GM21825 (cell line): ENCODE results near the gene SLC7A8.
"Not testable (repeated sequence)": the region's sequence is repeated elsewhere in the genome, so short reads cannot be mapped to it uniquely, and the experiment has no call there.

Experiments used
- ATAC-seq: cut with Tn5 transposase; IDR thresholded peaks from one replicate; pipeline ENCODE4 v1.9.1; 2021; ENCODE audit warnings: mild to moderate bottlenecking, moderate library complexity; ENCODE audit not compliant: unreplicated experiment

Gene SLC7A8

DNA sequence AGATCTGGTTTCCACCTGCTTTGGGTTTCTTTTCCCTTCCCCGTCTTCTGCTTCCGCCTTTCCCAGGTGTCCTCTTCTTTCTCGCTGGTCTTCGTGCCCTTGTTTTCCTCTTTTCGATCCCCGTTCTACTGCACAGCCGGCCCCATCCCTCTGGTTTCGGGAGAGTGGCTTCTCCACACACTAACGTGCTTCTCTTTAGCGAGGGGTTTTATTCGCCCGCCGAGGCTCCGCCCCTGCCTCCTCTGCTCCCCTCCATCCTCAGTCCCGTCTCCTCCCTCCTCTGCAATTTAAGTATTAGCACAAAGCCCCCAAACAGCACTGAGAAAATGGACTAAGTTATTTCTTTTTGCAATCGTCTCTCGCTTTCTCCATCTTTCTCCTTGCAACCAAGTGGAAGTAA, at the start of gene SLC7A8:
Gene SLC7A8, minus strand, starts transcription at position 182 of the 400 bp plus-strand sequence. CDS start 746 bp downstream, outside the sequence.
- ATAC-seq, result no peak

DNA sequence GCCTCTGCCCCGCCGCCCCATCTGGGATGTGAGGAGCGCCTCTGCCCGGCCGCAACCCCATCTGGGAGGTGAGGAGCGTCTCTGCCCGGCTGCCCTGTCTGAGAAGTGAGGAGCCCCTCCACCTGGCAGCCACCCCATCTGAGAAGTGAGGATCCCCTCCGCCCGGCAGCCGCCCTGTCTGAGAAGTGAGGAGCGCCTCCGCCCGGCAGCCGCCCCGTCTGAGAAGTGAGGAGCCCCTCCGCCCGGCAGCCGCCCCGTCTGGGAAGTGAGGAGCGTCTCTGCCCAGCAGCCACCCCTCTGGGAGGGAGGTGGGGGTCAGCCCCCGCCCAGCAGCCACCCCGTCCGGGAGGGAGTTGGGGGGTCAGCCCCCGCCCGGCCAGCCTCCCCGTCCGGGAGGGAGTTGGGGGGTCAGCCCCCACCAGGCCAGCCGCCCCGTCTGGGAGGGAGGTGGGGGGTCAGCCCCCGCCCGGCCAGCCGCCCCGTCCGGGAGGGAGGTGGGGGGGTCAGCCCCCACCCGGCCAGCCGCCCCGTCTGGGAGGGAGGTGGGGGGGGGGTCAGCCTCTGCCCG, 48.9 kb upstream of the SLC7A8 start:
- ATAC-seq, result not testable (repeated sequence)

DNA sequence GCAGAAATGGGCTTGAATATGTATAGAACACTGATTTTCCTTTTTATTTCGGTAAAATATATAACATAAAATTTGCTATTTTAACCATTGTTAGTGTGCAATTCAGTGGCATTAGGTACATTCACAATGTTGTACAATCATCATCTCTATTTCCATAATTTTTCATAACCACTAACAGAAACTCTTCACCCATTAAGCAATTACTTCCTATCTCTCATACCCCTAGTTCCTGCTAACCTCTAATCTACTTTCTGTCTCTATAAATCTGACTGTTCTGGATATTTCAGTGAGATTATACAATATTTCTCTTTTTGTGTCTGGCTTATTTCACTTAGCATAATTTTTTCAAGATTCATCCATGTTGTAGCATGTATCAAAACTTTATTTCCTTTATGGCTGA, 45.4 kb upstream of the SLC7A8 start:
- ATAC-seq, result no peak

DNA sequence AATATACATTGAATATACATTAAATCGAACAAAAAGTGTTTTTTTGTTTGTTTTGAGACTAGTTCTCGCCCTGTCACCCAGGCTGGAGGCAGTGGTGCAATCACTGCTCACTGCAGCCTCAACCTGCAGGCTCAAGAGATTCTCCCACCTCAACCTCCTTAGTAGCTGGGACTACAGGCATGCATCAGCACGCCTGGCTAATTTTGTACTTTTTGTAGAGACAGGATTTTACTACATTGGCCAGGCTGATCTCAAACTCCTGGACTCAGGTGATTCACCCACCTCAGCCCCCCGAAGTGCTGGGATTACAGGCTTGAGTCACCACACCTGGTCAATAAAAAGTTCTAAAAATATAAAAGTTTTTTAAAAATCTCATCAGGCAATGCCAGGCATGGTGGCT, 44.1 kb upstream of the SLC7A8 start:
- ATAC-seq, result no peak

DNA sequence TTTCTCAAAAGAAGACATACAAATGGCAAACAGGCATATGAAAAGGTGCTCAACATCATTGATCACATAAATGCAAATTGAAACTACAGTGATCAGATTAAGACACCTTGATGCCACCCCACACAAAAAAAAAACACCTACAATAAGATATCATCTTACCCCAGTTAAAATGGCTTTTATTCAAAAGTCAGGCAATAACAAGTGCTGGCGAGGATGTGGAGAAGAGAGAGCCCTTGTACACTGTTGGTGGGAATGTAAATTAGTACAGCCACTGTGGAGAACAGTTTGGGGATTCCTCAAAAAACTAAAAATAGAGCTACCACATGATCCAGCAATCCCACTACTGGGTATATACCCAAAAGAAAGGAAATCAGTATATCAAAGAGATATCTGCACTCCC, 41.5 kb upstream of the SLC7A8 start:
- not testable (repeated sequence) for ATAC-seq

DNA sequence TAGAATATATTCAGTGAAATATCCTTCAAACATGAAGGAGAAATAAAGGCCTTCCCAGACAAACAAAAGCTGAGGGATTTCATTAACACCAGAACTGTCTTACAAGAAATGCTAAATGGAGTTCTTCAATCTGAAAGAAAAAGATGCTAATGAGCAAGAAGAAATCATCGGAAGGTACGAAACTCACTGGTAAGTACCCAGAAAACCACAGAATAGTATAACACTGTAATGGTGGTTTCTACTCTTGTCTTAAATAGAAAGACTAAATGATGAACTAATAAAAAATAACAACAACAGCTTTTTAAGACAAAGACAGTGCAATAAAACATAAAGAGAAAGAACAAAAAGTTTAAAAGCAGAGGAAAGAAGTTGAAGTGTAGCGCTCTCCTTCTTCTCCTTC, 35.6 kb upstream of the SLC7A8 start:
- no peak for ATAC-seq

DNA sequence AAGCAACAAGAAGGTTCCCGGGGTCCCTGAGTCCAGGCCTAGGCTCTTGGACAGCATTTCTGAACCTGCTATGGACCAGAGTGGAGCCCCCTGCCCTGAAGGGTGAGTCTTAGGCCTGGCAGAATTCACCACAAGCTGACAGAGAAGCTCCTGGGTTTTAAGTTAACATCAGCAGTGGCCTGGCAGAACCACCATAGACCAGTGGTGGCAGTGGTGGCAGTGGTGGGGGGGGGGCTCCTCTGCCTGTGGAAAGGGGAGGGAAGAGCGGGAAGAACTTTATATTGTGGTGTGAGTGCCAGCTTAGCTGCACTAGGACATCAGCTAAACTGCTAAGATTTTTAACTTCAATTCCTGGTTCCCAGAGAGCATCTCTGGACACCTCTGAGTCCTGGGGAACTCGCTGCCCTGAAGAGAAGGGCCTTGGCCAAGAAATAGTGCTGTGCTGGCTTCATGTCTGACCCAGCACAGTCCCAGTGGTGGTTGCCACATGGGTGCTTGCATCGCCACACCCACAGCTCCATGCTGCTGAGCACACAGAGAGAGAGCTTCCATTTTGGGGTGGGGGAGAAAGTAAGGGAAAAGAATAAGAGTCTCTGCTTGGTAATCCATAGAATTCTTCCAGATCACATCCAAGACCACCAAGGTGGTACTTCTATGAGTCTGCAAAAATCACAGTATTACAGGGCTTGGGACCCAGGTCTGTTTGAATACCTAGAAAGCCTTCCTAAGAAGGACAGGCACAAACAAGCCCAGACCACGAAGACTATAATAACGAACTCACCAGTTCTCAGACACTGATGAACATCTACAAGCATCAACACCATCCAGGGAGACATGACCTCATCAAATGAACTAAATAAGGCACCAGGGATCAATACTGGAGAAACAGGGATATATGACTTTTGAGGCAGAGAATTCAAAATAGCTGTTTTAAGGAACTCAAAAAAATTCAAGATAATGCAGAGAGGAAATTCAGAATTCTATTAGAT, 33.9 kb upstream of the SLC7A8 start:
- no peak for ATAC-seq

DNA sequence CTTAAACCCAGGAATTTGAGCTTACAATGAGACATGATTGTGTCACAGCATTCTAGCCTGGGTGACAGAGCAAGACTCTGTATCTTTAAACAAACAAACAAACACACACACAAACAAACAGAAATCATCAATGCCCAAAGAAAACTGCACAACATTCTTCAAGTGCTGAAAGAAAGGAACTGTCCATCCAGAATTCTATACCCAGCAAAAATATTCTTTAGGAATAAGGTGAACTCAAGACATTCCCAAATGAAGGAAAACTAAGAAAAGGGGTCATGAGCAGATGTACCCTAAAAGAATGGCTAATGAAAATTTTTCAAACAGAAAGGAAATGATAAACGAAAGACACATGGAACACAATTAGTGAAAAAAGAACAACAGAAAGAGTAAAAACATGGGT, 32.0 kb upstream of the SLC7A8 start:
- ATAC-seq, result no peak

DNA sequence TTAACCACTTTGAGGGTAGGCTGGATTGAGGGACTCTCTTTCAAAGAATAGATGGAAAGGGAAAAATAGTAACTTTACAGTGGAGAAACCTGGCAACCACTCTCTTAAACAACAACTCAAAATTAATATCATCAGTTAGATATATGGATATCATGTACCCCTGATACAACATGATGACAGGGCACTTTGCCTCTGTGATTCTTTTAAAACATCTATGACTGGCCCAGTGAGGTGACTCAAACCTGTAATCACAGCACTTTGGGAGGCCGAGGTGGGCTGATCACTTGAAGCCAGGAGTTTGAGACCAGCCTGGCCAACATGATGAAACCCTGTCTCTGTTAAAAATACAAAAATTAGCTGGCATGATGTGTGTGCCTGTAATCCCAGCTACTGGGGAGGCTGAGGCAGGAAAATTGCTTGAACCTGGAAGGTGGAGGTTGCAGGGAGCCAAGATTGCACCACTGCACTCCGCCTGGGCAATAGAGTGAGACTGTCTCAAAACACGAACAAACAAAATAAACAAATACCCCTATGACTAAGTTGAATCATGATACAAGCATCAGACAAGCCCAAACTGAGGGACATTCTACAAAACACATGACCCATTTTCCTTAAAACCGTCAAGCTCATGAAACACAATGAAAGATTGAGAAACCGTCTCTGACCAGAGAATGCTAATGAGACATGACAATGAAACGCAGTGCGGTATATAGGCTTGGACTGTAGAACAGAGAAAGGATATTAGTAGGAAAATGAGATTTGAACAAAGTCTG, 26.4 kb upstream of the SLC7A8 start:
- ATAC-seq, result no peak

DNA sequence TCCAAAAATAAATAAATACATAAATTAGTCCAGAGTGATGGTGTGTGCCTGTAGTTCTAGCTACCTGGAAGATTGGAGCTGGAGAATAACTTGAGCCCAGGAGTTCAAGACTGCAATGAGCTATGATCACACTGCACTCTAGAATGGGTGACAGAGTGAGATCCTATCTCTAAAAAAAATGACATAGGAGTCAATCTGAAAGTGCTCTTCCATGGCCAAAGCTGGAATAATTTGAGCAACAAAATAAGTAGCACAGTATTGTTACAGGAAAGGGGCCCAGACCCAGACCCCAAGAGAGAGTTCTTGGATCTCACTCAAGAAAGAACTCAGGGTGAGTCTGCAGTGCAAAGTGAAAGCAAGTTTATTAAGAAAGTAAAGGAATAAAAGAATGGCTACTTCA, 24.9 kb upstream of the SLC7A8 start:
- ATAC-seq, result no peak

DNA sequence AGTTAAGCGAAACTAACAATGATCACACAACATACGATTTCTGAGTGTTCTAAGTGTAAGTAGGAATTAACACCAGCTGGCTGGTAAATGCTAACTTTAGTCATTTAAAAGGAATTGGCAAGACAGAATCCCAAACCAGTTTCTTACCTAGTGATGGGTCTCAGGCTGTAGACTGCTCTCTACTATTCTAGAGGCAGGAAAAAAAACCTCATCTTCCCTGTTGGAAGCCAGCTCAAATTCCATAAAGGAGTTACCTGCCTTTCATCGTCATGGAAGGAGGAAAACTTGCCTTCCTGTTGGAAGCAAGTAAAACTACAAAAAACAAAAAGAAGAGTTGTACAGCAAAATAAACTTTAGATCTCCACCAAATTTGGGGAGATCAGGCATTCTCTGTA, 23.7 kb upstream of the SLC7A8 start:
- ATAC-seq, result no peak

DNA sequence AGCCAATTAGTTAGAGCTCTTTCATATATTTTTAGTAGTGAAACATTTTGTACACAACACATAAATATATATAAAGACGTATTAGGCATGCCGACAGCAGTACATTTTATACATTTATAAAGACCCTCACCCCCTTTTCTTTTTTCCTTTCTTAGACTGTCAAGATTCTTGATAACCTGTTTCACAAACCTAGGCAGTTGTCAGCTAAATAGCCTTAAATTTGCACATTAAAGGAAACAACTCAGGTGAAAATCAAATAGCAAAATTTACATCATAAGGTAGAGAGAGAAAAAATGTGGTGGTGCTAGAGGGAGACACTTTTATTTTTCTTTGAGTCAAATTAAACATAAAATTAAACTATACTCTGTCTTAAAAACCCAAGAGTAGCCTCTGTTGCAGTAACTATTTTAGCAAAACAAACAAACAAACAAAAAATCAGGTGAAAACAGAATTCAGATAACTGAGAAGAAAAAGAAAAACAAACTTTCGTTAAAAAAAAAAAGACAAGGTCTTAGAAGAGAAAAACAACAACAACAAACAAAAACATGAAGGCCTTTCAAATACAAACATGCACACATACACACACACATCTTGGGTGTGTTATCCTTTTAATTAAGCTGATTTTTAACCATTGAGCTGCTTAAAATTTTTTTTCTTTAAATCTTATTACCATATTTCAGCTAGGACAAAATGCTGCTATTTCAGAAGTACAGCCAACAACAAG, 23.1 kb upstream of the SLC7A8 start:
- ATAC-seq, result no peak

DNA sequence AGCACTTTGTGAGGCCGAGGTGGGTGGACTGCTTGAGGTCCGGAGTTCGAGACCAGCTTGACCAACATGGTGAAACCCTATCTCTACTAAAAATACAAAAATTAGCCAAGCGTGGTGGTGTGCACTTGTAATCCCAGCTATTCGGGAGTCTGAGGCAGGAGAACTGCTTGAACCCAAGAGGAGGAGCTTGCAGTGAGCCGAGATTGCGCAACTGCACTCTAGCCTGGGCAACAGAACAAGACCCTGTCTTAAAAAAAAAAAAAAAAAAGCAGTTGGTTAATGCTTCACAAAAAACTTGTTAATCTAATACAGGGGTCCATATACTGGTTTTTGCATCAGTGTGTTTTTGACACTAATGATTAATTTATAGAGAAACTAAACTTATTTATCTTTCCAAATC, 18.5 kb upstream of the SLC7A8 start:
- ATAC-seq, result no peak

DNA sequence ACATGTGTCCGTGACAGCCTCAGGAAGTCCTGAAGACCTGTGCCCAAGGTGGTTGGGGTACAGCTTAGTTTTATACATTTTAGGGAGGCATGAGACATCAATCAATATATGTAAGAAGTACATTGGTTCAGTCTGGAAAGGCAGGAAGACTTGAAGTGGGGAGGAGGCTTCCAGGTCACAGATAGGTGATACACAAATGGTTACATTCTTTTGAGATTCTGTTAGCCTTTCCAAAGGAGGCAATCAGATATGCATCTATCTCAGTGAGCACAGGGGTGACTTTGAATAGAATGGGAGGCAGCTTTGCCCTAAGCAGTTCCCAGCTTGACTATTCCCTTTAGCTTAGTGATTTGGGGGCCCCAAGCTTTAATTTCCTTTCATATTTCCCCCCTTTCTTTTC, 15.7 kb upstream of the SLC7A8 start:
- not testable (repeated sequence) for ATAC-seq

DNA sequence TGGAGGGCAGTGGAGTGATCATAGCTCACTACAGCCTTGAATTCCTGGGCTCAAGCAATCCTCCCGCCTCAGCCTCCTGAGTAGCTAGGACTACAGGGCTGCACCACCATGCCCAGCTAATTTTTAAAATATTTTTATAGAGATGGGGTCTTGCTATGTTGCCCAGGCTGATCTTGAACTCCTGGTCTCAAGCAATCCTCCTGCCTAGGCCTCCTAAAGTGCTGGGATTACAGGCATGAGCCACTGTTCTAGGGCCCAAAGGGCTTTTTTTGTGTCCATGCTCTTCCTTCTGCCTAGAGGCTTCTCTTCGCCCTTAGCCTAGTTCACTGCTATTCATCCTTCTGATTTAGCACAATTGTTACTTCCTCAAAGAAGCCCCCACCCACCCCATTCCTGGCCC, 13.0 kb upstream of the SLC7A8 start:
- not testable (repeated sequence) for ATAC-seq

DNA sequence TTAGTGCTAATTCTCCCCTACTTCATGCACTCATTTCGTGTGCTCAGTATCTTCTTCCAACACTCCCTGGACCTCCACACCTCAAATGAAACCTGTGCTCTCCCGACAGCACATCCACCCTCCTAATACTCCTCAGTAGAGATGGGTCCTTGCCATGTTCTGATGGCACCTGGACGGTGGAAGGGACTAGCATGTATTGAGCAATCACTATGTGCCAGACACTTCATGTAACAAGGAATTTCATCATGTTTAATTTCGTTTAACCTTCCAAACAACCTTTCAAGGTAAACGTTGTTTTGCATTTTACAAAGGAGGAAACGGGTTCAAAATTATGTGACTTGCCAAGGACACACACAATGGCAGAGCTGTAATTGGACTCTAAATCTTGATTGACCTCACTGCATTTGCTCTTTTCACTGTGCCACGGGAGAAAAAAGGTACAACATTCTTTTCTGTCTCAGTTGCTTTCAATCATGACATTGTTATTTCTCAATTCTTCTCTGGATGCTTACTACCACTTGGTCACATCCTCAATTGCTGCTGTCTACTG, 12.2 kb upstream of the SLC7A8 start:
- no peak for ATAC-seq

DNA sequence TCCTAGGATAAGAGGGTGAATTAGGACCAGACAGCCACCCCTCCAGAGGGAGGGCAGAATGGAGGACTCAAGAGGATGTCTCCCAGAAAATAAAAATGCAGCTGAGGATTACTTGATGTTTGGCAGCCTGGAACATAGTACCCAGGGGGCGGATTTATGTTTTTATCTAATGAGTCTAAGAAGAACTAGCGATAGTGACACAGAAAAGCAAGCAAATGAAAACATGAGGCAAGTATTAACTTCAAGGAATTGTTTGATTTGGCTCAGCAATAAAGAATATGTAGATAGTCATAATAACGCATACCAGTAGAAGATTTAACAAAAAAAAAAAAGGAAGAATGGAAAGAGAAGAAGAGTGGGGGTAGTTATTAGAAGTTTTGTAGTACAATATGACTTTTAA, 10.0 kb upstream of the SLC7A8 start:
- no peak for ATAC-seq

DNA sequence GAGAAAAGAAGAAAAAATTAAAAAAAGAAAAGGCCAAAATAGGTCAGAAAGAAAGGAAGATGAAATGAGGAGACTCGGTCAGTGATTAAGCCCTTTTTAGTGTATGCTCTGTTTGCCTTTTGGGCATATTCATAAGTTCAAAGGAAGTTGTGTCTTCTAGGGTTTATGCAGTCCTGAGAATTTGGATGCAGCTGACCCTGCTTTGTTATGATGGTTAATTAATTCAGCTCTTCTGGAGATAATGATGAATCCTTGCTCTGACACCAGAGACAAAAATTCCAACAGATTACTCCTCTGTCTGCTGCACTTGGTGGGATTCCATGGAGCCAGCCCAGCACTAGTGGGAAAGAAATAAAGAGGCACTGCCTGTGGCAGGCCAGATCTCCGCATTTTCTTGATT, 4.5 kb upstream of the SLC7A8 start:
- no peak for ATAC-seq

DNA sequence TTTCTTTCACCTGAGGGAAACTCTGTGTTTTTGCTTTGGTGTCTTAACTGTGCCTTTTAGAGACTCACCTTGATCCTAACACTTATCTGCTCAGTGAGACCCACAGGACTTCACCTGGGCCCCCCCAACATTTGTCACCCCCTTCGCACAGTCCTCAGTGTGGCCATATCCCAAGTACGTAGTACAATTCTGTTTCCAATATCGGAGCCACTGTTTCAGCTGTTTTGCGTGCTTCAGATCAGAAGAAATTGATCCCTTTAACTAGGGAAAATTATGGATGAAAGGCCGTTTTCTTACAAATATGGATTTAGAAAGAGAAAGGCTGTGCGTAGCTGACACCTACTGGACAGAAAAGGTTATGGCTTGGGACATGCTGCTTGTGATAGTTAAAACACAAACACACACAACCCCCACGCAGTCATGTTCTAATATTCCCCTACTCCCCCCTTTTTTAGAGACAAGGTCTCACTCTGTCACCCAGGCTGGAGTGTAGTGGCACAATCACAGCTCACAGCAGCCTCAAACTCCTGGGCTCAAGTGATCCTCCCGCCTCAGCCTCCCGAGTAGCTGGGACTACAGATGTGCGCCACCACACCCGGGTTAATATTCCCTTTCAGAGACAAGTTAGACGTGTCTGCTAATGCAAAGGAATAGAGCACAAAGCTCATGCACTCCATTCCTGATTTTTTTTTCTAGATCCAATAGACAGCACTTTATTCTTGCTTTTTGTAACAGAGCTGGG, 3.6 kb upstream of the SLC7A8 start:
- no peak for ATAC-seq

DNA sequence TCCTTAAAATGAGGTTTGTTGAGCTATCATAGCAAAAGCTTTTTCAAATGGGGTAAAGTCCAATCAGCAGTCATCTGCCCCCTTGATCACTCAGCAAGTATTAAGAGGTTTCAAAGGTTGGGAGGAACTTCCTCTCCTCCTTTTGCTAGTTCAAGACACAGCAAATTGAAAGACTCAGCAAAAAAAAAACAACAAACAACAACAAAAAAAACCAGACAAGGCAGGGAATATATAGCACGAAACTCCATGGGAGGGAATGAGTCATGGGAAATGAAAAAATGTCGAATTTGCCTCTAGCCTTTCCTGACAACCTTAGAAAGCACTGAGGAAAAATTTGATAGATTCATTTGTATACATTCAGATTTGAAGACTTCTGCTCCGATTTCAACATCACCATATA, 1.6 kb upstream of the SLC7A8 start:
- no peak for ATAC-seq
